SU-DHL-6 (cell line): ENCODE measurements around the gene ATMIN.

Experiments used
- H2AFZ ChIP-seq: fragments of 200-600 bp; sonication (generic); 2 replicates; pipeline ENCODE4 v1.6.1; 2014; ENCODE audit warnings: low read depth, mild to moderate bottlenecking, moderate library complexity, mixed read lengths, antibody characterized with exemption, low read length; ENCODE audit not compliant: severe bottlenecking
- H3F3A ChIP-seq: fragments of 200-600 bp; shearing (Covaris generic); 2 replicates; pipeline ENCODE4 v1.6.0; 2016; ENCODE audit warnings: antibody characterized with exemption, mild to moderate bottlenecking; ENCODE audit not compliant: insufficient read depth
- H3K27ac ChIP-seq: fragments of 200-600 bp; sonication (generic); 2 replicates; pipeline ENCODE4 v1.5.1; 2016; ENCODE audit warnings: low read depth, mild to moderate bottlenecking, low read length, moderate library complexity, mixed read lengths
- H3K27me3 ChIP-seq: fragments of 200-600 bp; sonication (generic), shearing (Covaris generic); 2 replicates; pipeline ENCODE4 v1.6.0; 2014; ENCODE audit warnings: mild to moderate bottlenecking, low read length
- H3K36me3 ChIP-seq: fragments of 200-600 bp; sonication (generic); 2 replicates; pipeline ENCODE4 v1.6.1; 2014; ENCODE audit warnings: mild to moderate bottlenecking, low read length, mixed read lengths
- H3K4me2 ChIP-seq: fragments of 300-600, 200-600 bp; shearing (Covaris generic), sonication (generic); 2 replicates; pipeline ENCODE4 v1.6.0; 2014; ENCODE audit warnings: low read length, low read depth, mild to moderate bottlenecking; ENCODE audit not compliant: poor library complexity, severe bottlenecking
- H3K4me3 ChIP-seq: fragments of 200-600 bp; sonication (generic); 2 replicates; pipeline ENCODE4 v1.5.1; 2014; ENCODE audit warnings: antibody characterized with exemption, low read length, mild to moderate bottlenecking, mixed read lengths; ENCODE audit not compliant: insufficient read depth, poor library complexity, severe bottlenecking
- H3K79me2 ChIP-seq: fragments of 200-600 bp; sonication (generic); 2 replicates; pipeline ENCODE4 v1.6.1; 2014; ENCODE audit warnings: mild to moderate bottlenecking, low read length, moderate library complexity; ENCODE audit not compliant: insufficient read depth
- H3K9ac ChIP-seq: fragments of 200-600 bp; sonication (generic); 2 replicates; pipeline ENCODE4 v1.7.0; 2014; ENCODE audit warnings: mild to moderate bottlenecking, low read length
- H3K9me2 ChIP-seq: fragments of 200-600 bp; sonication (generic); replicated peaks from 2 replicates; pipeline ENCODE4 v1.6.1; 2014; ENCODE audit warnings: low read length; ENCODE audit not compliant: insufficient read depth
- H3K9me3 ChIP-seq: fragments of 200-600 bp; sonication (generic); 2 replicates; pipeline ENCODE4 v1.6.1; 2014; ENCODE audit warnings: low read length, mixed read lengths; ENCODE audit not compliant: insufficient read depth
- H4K20me1 ChIP-seq: fragments of 200-600 bp; sonication (generic); 2 replicates; pipeline ENCODE4 v1.6.1; 2014; ENCODE audit warnings: low read depth, mild to moderate bottlenecking, antibody characterized with exemption, low read length, moderate library complexity, mixed read lengths
- EZH2phosphoT487 ChIP-seq: fragments of 200-600 bp; sonication (generic), shearing (Covaris generic); conservative IDR thresholded peaks from 2 replicates; pipeline ENCODE4 v1.6.1; 2018; ENCODE audit warnings: mild to moderate bottlenecking, antibody characterized with exemption, low read length, moderate library complexity, mixed read lengths
- TF ChIP-seq, protein P1 (sequence below): fragments of 200-600 bp; sonication (generic); IDR thresholded peaks from one replicate; pipeline ENCODE4 v1.5.1; 2017; ENCODE audit warnings: antibody characterized with exemption, mild to moderate bottlenecking, low read length, moderate library complexity; ENCODE audit not compliant: insufficient read depth, poor library complexity, severe bottlenecking

Gene ATMIN

DNA sequence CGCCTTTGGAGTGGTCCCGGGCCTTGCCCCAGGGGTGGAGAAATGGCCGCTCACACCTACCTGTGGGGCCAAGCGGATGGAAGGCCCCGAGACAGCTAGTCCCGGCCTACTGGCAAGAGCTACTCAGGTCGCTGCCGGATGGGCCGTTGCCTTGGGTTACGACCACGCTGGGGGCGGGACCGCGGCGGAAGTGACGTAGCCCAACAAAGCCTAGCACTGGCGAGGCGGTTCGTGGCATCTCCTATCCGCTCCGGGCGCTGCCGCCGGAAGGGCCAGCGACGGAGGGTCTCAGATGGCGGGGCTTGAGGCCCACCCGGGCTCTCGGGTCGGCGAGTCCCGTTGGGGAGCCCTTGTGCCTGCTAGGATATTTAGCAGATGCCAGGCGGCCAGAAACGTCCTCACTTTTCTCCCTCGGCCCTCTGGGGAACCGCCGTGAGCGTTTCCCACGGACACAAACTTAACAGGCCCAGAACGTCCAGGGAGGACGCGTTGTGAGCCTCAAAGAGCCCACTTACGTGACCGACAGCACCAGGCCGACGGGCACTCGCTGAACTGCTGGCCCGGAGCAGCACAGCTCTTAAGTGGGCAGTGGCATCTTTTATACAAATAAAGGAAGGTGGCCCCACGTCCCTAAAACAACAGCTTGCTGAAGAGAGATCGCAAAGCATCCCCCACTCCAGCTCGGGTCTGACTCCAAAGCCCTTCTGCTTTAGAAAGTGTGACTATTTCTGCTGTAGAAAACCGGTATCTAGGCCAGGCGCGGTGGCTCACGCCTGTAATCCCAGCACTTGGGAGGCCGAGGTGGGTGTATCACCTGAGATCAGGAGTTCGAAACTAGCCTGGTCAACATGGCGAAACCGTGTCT is 41.7 kb downstream of the ATMIN start, which contains the start of gene C16orf46:
Gene C16orf46 (minus strand): TSS at position 163 of the 865 bp plus-strand sequence. CDS start 13,283 bp downstream, outside the sequence.
- H3K27me3 ChIP-seq = no peaks in the 10 kb centered on the region
- peak within 1 kb of the TSS; percentile 55 for H3K27ac ChIP-seq
- TF ChIP-seq, protein P1, sequence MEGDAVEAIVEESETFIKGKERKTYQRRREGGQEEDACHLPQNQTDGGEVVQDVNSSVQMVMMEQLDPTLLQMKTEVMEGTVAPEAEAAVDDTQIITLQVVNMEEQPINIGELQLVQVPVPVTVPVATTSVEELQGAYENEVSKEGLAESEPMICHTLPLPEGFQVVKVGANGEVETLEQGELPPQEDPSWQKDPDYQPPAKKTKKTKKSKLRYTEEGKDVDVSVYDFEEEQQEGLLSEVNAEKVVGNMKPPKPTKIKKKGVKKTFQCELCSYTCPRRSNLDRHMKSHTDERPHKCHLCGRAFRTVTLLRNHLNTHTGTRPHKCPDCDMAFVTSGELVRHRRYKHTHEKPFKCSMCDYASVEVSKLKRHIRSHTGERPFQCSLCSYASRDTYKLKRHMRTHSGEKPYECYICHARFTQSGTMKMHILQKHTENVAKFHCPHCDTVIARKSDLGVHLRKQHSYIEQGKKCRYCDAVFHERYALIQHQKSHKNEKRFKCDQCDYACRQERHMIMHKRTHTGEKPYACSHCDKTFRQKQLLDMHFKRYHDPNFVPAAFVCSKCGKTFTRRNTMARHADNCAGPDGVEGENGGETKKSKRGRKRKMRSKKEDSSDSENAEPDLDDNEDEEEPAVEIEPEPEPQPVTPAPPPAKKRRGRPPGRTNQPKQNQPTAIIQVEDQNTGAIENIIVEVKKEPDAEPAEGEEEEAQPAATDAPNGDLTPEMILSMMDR = no peak
- no peak for TF ChIP-seq EZH2phosphoT487
- H3K4me3 ChIP-seq = peak within 1 kb of the TSS; percentile 78
- no peaks in the 10 kb centered on the region for H3K36me3 ChIP-seq
- H2AFZ ChIP-seq = peak within 1 kb of the TSS; percentile 96
- H3K4me2 ChIP-seq = peak within 1 kb of the TSS; percentile 90
- no peaks in the 10 kb centered on the region for H3K79me2 ChIP-seq
- H3K9me2 ChIP-seq = no peaks in the 10 kb centered on the region
- H3K9ac ChIP-seq = peak within 1 kb of the TSS; percentile 66
- H3K9me3 ChIP-seq = no peaks in the 10 kb centered on the region
- H4K20me1 ChIP-seq = no peaks in the 10 kb centered on the region
- H3F3A ChIP-seq = peaks cover 8% of the 10 kb centered on the region; the same call in 1 of the 2 replicates

DNA sequence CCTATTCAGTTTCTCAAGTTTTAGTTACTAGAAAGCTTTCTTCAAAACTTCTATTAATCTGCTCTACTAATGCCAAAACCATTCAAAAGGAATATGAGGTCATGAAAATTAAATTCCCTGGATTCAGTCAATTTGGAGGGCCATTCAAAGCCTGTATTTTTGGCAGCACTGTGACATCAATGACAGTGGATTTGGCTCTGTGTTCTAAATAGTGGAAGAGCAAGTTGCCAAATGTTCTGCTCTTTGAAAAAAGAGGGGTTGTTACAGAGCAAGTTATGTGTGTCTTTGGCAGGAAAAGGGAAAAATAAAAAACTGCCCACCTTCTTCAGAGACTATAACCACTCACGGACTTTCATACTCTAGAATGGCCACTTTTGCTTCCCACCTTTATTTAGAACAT is 44.6 kb downstream of the ATMIN start:
- H3K36me3 ChIP-seq = peaks cover 3% of the 10 kb centered on the region; the same call in 1 of the 2 replicates
- no peak overlapping the region for H3K9ac ChIP-seq
- no peaks in the 10 kb centered on the region for H3K9me3 ChIP-seq
- no peaks in the 10 kb centered on the region for H3K79me2 ChIP-seq
- H4K20me1 ChIP-seq = no peaks in the 10 kb centered on the region
- no peak overlapping the region for H3K27ac ChIP-seq
- no peak overlapping the region for H3K4me3 ChIP-seq
- no peak overlapping the region for H3K4me2 ChIP-seq
- H3F3A ChIP-seq = peaks cover 12% of the 10 kb centered on the region; the same call in 1 of the 2 replicates
- no peaks in the 10 kb centered on the region for H3K9me2 ChIP-seq
- no peaks in the 10 kb centered on the region for H3K27me3 ChIP-seq
- no peak overlapping the region for H2AFZ ChIP-seq
- TF ChIP-seq, protein P1 = no peak
- no peak for TF ChIP-seq EZH2phosphoT487

DNA sequence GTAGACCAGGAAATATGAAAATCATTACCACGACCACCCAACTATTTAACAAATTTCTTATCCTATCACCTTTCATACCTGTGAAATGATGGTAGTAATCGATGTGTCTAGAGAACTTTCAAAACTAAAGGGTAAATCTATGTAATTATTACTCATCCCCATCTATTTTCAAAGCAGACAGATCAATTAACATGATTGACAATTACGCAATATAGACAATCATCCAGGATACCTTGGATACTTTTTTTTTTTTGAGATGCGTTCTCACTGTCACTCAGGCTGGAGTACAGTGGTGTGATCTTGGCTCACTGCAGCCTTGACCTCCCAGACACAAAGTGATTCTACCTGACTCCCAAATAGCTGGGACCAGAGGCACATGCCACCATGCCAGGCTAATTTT is 45.4 kb downstream of the ATMIN start:
- Histone ChIP-seq H3F3A (peaks cover 12% of the 10 kb centered on the region; the same call in 1 of the 2 replicates), H3K9me3 (no peaks in the 10 kb centered on the region), H2AFZ (no peak overlapping the region), H3K9me2 (no peaks in the 10 kb centered on the region), H3K4me3 (no peak overlapping the region), H3K79me2 (no peaks in the 10 kb centered on the region), H3K27me3 (no peaks in the 10 kb centered on the region), H4K20me1 (no peaks in the 10 kb centered on the region), H3K4me2 (no peak overlapping the region), H3K27ac (no peak overlapping the region), H3K36me3 (peaks cover 3% of the 10 kb centered on the region; the same call in 1 of the 2 replicates), H3K9ac (no peak overlapping the region)
- TF ChIP-seq, protein P1 = no peak
- TF ChIP-seq EZH2phosphoT487 = no peak
